Right atrium auricular region (tissue), 2 donors: ENCODE data around the gene CEP43. TPM values are rescaled to one million over a fixed set of nuclear protein-coding genes. Genes with fewer than 3 reads are reported as not detected.

ENCODE experiments used
- DNase-seq: peaks from one replicate; pipeline ENCODE4 v3.0.0-alpha.2; 2019; ENCODE audit warnings: low spot score
- H3K27ac ChIP-seq, 2 donors: fragments of 200-600 bp; sonication (generic); 1 replicate in 1 of 2; 2 replicates in 1 of 2; pipeline ENCODE4 v1.5.1; 2016 to 2019
- H3K27me3 ChIP-seq, 2 donors: fragments of 200-600 bp; sonication (generic); one replicate each; pipeline versions ENCODE4 v1.5.1 to v1.6.0; 2017 to 2019
- H3K36me3 ChIP-seq: fragments of 200-600 bp; sonication (generic); one replicate; pipeline ENCODE4 v1.5.1; 2016
- H3K4me1 ChIP-seq, 2 donors: fragments of 200-600 bp; sonication (generic); one replicate each; pipeline versions ENCODE4 v1.5.1 to v1.6.0; 2017 to 2019
- H3K4me3 ChIP-seq, 2 donors: fragments of 200-600 bp; sonication (generic); 1 replicate in 1 of 2; 2 replicates in 1 of 2; pipeline ENCODE4 v1.5.1; 2017 to 2019; ENCODE audit warnings: mild to moderate bottlenecking in 1 of 2, moderate library complexity in 1 of 2
- H3K9me3 ChIP-seq, 2 donors: fragments of 200-600 bp; sonication (generic); one replicate each; pipeline ENCODE4 v1.5.1; 2019
- CTCF ChIP-seq, 2 donors: fragments of 200-600 bp; sonication (generic); IDR thresholded peaks; one replicate each; pipeline ENCODE4 v1.5.1; 2019; ENCODE audit warnings: antibody characterized with exemption in 2 of 2
- microRNA-seq, 2 donors: library from miRNA; unstranded; fragments of <30 nt; microRNA quantifications; one replicate each; pipeline ENCODE4, GENCODE V29; 2016 to 2017; ENCODE audit warnings: borderline number of aligned reads in 2 of 2, borderline replicate concordance in 1 of 2
- total RNA-seq, 2 donors: library from RNA; depleted of rRNA; stranded (reverse); fragments of >200 nt; gene quantifications; one replicate each; pipeline ENCODE4 v1.1.0, GENCODE V29; 2016

Gene CEP43
- total RNA-seq, 2 donors from 2014 or later, result 6.7 to 8.8 TPM

DNA sequence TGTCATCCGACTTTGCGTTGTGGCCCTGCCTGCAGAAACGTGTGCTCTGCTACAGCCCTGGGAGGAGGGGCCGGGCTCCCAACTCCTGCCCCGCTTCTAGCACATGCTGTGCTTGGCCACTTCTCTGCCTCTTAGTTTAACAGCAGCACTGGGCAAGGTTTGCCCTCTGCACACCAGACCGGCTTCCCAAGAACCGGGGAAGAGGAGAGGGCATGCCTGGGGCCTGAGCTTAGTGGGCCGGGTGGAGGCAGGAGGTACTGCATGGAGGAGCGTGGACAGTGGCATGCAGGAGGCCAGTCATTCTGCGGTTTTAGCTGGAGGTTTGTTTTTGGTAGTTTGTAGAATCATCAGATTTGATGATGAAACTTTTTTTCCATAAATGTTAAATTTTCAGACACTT, 45.5 kb downstream of the CEP43 start:
- Histone ChIP-seq H3K9me3 (no peaks in the 10 kb centered on the region), H3K4me1 (no peaks in the 10 kb centered on the region), H3K4me3 (no peak overlapping the region), H3K27me3 (no peaks in the 10 kb centered on the region), H3K36me3 (peaks cover 8% of the 10 kb centered on the region), H3K27ac (no peak overlapping the region)
- no peak for TF ChIP-seq CTCF (IDR thresholded peaks at IDR 0.05)
- DNase-seq, result no peak

DNA sequence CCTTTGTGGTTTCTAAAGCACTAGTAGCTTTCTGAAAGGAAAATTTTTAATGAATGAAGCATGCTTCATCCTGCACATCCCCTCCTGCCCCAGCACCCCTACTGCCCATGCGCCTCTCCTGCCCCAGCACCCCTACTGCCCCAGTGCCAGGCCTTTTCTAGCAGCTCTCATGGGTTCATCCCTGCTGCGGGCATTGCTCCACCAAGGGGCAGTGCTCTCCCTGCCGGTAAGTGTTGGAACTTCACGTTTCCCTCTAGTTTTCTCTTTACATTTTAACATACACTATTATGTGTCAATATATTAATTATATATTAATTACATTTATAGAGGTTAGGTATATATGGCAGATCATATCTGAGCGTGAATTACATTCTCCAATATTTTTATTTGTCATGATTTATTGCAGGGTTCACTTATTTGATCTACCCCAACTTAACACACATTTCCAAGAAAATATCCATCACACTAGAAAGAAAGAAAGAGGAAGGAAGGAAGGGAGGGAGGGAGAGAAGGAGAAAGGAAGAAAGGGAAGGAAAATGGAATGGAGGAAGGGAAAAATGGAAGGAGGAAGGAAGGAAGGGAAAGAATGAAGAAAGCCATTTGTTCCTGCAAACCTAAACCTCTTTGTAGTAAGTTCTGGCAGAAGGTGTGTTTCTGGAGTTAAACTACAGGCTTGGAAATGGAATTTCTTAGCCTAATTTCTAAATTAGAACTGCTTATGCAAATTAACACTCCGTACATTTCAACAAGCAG, 46.8 kb downstream of the CEP43 start:
- H3K27ac ChIP-seq, result no peak overlapping the region
- no peak for TF ChIP-seq CTCF (IDR thresholded peaks at IDR 0.05)
- no peak for DNase-seq
- no peaks in the 10 kb centered on the region for H3K9me3 ChIP-seq
- H3K4me1 ChIP-seq, result no peaks in the 10 kb centered on the region
- H3K27me3 ChIP-seq, result no peaks in the 10 kb centered on the region
- no peak overlapping the region for H3K4me3 ChIP-seq
- H3K36me3 ChIP-seq, result no peaks in the 10 kb centered on the region

DNA sequence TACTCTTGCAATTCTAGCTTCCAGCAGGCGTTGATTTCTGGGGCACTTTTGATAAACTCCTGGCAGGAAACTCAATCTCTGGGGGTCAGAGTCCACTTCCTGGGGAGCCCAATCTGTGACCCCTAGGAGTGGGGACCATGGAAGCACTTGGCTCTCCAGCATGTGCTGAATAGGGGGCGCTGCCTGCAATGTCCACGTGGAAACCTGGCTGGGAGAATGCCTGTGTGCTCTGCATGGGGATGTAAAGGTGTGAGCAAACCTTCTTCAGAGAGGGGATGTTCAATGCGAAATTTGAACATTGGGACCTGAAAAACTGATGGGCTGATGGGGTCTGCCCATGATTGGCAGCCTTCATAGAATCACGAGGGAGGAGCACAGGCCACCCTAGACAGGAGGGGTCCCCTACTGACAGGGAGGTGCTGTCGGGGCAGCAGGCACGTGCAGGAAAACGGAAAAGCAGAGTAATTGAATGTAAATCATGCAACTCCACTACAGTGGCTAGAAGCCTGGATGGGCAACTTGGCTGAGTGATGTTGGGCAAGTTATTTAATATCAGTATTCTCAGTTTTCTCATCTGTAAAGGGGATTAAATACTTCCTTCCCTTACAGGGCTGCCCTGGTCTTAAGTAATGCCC, 47.8 kb downstream of the CEP43 start:
- Histone ChIP-seq H3K4me1 (no peaks in the 10 kb centered on the region), H3K9me3 (no peaks in the 10 kb centered on the region), H3K36me3 (no peaks in the 10 kb centered on the region), H3K4me3 (no peak overlapping the region), H3K27ac (no peak overlapping the region), H3K27me3 (no peaks in the 10 kb centered on the region)
- DNase-seq, result no peak
- no peak for TF ChIP-seq CTCF (IDR thresholded peaks at IDR 0.05)

DNA sequence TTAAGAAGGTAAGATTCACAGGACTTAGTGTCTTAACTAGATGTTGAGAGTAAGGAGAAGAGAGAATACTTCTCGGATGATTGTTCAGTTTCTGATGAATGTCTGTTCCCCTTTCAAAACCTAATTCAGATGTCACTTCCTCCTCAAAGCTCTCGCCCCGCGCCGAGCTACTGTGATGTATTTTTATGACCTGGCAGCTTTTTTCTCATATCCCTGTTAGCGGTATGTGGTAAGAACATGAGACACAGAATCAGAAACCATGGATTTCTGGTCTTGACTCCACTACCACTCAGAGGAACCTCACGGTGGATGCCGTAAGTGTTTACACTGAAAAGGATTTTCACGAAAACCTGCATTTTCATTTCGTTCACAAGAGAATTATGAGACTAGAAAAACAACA, 48.4 kb downstream of the CEP43 start:
- DNase-seq, result no peak
- no peak overlapping the region for H3K4me3 ChIP-seq
- H3K36me3 ChIP-seq, result no peaks in the 10 kb centered on the region

More for the DNA sequence above, 48.4 kb downstream of the CEP43 start:
- Histone ChIP-seq H3K27me3 (no peaks in the 10 kb centered on the region), H3K27ac (no peak overlapping the region), H3K4me1 (no peaks in the 10 kb centered on the region), H3K9me3 (no peaks in the 10 kb centered on the region)
- TF ChIP-seq CTCF (IDR thresholded peaks at IDR 0.05), result no peak

Small RNA genes lying within 50 kb of the gene (microRNA-seq; reads per million reads assigned to microRNA genes)
- 0 reads per million in 2 donors for gene MIR3939

Other genes with a start within 250 kb of the CEP43 start
- gene RNASET2, start 42.8 kb upstream of the CEP43 start, total RNA-seq, result 10 to 100 TPM; 24.2 to 33.1 TPM
- under 1 TPM in 1 of 2 donors, not detected in 1; 0.37 TPM for gene CCR6, start 123.7 kb downstream of the CEP43 start, total RNA-seq
- gene GPR31, start 158.6 kb downstream of the CEP43 start, total RNA-seq, result not detected